CD4-positive, alpha-beta T cell treated with Interleukin-15 for 1 hour (primary cell): ENCODE measurements around the gene HTR1B.

Experiments used
- DNase-seq: peaks from one replicate; pipeline ENCODE4 v3.0.0-alpha.2; 2020

Gene HTR1B

DNA sequence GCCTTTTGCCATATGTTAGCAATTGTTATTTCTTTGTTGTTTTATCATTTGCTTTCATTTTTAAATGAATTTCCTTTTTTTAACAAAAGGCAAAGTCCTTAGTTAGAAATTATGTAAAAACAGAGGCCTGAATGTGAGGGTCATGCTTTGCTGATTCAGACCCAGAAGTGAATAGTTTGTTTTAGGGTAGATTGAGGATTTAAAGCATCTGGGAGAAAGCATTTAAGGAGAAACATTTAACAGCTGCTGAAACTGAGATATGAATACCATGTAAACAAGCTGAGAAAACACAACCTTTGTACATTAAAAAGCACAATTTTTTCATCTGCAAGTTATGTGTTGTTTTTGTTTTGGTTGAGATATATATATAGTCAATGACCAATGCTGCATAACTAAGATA lies 8.0 kb downstream of the HTR1B start:
- DNase-seq: no peak

DNA sequence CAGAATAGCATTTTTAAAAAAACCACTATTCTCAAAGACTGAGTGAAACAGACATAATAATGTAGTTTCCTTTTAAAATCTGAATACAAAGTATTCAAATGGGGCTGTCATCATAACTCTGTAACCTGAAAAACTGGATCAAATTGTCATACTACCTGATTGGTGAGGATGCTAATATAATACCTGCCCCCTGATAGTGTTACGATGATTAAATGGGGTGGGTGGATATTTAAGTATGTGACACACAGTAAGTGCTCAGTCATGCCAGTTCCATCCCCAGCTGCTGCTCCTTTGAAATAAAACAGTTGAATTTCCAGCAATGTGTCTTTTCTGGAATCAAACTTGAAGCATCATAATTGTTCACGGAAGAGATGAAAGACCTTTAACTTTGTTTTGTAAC lies 8.9 kb downstream of the HTR1B start:
- no peak for DNase-seq

GRCh38 chr6:77451466-77451865 lies 11.8 kb downstream of the HTR1B start:
- no peak for DNase-seq

GRCh38 chr6:77450924-77451323 lies 12.4 kb downstream of the HTR1B start:
- no peak for DNase-seq

GRCh38 chr6:77448546-77448945 lies 14.7 kb downstream of the HTR1B start:
- no peak for DNase-seq

GRCh38 chr6:77447254-77447653 lies 16.0 kb downstream of the HTR1B start:
- no peak for DNase-seq

DNA sequence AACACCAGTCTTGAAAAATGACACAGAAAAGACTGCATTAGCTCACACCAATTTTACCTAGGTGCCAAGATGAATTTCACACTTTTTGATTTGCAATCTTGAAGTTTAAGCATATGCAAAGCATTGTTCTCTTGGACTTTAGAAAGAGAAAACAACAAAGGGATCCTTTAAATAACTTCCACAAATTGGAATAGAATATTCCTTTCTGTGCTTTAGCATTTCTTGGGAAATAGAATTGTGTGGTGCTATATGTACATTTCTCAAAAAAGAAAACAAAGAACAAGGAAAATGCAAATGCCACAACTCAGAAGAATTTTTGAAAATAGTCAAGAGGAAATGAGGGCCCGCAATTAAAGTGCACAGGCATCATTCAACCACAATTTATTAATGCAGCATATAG lies 17.0 kb downstream of the HTR1B start:
- no peak for DNase-seq

DNA sequence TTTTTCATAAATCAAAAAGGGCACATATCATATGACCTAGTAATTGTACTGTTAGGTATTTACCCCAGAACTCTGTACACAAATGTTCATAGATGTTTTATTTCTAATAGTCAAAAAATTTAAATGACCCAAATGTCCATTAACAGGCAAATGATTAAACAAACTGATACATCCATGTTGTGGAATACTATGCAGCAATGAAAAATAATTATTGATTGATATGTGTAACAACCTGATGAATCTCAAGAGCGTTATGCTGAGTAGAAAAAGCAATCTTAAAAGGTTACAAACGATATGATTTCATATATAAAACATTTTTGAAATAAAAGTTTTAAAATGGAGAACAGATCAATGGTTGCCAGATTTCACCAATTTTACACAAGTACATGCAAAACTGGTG lies 18.1 kb downstream of the HTR1B start:
- no peak for DNase-seq

GRCh38 chr6:77440206-77440976 lies 22.9 kb downstream of the HTR1B start:
- no peak for DNase-seq

DNA sequence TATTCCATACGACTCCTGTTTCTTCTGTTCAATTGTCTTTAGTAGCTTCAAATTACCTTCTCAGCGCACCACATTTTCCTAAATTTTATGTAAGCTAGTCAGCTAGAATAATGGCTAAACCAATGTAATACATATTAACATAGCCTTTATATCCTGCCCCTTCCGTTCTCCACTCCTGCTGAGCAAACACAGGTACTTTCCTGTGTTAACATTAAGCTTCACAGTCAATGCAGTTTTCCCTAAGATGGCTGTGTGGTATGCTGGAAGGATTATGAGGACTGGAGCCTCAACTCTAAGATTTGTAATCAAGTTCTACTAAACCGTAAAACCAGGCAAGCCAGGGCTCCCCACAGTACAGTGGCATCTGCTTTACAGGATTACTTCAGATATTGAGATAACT lies 29.4 kb downstream of the HTR1B start:
- DNase-seq: no peak

- no peak for DNase-seq
Measured at GRCh38 chr6:77430504-77430903, 32.8 kb downstream of the HTR1B start.

GRCh38 chr6:77425671-77426070 lies 37.6 kb downstream of the HTR1B start:
- no peak for DNase-seq

DNA sequence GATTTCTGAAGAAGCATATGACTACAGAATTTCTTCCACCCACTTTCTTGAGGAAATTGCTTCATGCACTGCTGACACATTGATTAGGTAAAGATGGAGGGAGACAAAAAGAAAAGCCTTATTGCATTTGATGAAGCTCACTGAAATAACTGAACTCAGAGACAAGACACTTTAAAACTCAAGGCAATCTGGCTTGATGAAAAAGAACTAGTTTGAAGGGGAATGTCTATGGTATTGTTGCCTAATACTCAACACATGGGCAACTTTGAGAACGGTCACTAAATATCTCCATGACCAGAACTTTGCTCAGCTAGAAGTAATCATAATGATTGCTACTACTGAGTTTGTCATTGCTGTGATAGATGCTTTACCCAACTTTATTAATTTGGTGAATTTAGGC lies 38.1 kb downstream of the HTR1B start:
- DNase-seq: no peak

DNA sequence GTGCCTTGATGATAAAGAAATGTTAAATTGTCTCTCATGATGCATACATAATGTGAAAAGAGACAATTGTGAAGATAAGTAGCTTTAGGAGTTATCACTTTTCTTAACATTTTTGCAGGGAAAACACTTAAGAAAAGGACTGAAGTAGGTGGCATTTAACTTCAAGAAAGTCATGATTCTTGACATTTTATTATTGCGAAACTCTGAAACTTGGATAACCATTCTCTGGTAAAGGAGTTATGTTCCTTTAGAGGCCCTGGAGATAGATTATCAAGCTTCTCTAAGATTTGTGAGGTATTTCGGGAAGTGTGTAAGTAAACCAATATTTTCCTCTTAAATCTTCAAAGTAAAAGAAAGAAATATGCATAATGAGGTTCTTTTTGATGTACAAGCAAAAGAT lies 38.5 kb downstream of the HTR1B start:
- DNase-seq: no peak

- DNase-seq: no peak
Measured at GRCh38 chr6:77416839-77417238, 46.5 kb downstream of the HTR1B start.

DNA sequence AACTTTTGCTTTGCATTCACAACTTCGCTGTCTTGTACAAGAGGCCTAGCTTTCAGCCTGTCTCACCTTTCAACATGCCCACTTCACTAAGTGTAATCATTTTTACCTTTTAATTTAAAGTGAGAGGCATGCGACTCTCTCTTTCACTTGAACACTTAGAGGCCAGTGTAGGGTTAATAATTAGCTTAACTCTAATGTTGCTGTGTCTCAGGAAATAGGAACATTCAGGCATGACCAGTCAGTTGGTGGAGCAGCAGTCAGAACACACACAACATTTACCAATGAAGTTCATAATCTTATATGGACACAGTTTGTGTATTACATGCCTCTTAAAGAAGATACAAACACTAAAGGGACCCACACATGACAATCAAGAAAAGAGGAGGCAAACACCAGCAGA lies 47.6 kb downstream of the HTR1B start:
- DNase-seq: no peak
